H1 (cell line): Measurements from ENCODE around the gene POU6F2. TPM values are rescaled to one million over a fixed set of nuclear protein-coding genes. Genes with fewer than 3 reads are reported as not detected.

Source experiments
- CTCF ChIA-PET: fragments of 300-600 bp; sonication (Branson Sonifier 250); formaldehyde crosslinking; loops from one replicate; lab custom pipeline; 2021; ENCODE audit not compliant: partially characterized antibody; lab: Charles Lee
- POLR2A ChIA-PET: fragments of 300-600 bp; sonication (Branson Sonifier 250); formaldehyde crosslinking; loops from one replicate; lab custom pipeline; 2021; ENCODE audit warnings: inconsistent platforms; ENCODE audit not compliant: partially characterized antibody; lab: Charles Lee
- DNase-seq, 2 experiments: peaks; one replicate each; pipeline versions ENCODE4 v3.0.0 to v3.0.0-alpha.2; 2010 to 2022; ENCODE audit warnings: low spot score in 2 of 2, low read depth in 1 of 2, mixed read lengths in 1 of 2
- FAIRE-seq: peaks from 2 replicates; lab custom pipeline; 2011; peaks lifted over from hg19 to GRCh38; lab: Jason Lieb, UNC
- H2AFZ ChIP-seq: 2 replicates; pipeline ENCODE4 v1.8.1; 2012; ENCODE audit warnings: low read length, inconsistent platforms
- H2AK5ac ChIP-seq: 2 replicates; pipeline ENCODE4 v1.6.1; 2013; ENCODE audit warnings: low read depth, low read length
- H2BK120ac ChIP-seq: replicated peaks from 2 replicates; pipeline ENCODE3; 2013; ENCODE audit warnings: low read depth, low read length, inconsistent platforms
- H2BK12ac ChIP-seq: 2 replicates; pipeline ENCODE4 v1.6.1; 2013; ENCODE audit warnings: low read depth, low read length
- H2BK15ac ChIP-seq: 2 replicates; pipeline ENCODE4 v1.6.1; 2013; ENCODE audit warnings: low read length
- H2BK20ac ChIP-seq: 2 replicates; pipeline ENCODE4 v1.6.1; 2013; ENCODE audit warnings: low read length
- H2BK5ac ChIP-seq: 2 replicates; pipeline ENCODE4 v1.6.1; 2013; ENCODE audit warnings: low read depth, low read length
- H3K14ac ChIP-seq: 2 replicates; pipeline ENCODE4 v1.6.1; 2013; ENCODE audit warnings: inconsistent platforms; ENCODE audit not compliant: insufficient read length
- H3K18ac ChIP-seq: 2 replicates; pipeline ENCODE4 v1.6.1; 2013; ENCODE audit warnings: low read length; ENCODE audit errors: extremely low read depth
- H3K23ac ChIP-seq: 2 replicates; pipeline ENCODE4 v1.6.1; 2013; ENCODE audit warnings: inconsistent platforms; ENCODE audit not compliant: insufficient read length
- H3K23me2 ChIP-seq: 2 replicates; pipeline ENCODE4 v1.6.1; 2013; ENCODE audit warnings: low read depth, low read length
- H3K27ac ChIP-seq: 2 replicates; pipeline ENCODE4 v1.6.1; 2011; ENCODE audit warnings: low read depth, low read length, inconsistent platforms
- H3K27me3 ChIP-seq, 4 experiments: replicated peaks in 1 of 4; 1 replicate in 1 of 4; 2 replicates in 3 of 4; pipeline versions ENCODE4 v1.6.1 to v1.8.1; 2011 to 2013; ENCODE audit warnings: low read length in 3 of 4, mild to moderate bottlenecking in 3 of 4, inconsistent platforms in 2 of 4, mixed read lengths in 2 of 4, moderate library complexity in 1 of 4; ENCODE audit not compliant: control insufficient read depth in 3 of 4, insufficient read depth in 3 of 4; ENCODE audit errors: extremely low read depth in 1 of 4
- H3K36me3 ChIP-seq, 4 experiments: 2 replicates each; pipeline versions ENCODE4 v1.6.1 to v1.8.1; 2011 to 2013; ENCODE audit warnings: mild to moderate bottlenecking in 4 of 4, low read length in 3 of 4, moderate library complexity in 2 of 4, control low read depth in 1 of 4, inconsistent platforms in 1 of 4; ENCODE audit not compliant: insufficient read depth in 4 of 4, control insufficient read depth in 2 of 4
- H3K4ac ChIP-seq: replicated peaks from 2 replicates; pipeline ENCODE3; 2013; ENCODE audit warnings: low read length, low read depth, mixed read lengths, inconsistent platforms; ENCODE audit not compliant: insufficient read length
- H3K4me1 ChIP-seq, 4 experiments: replicated peaks in 1 of 4; 1 replicate in 1 of 4; 2 replicates in 3 of 4; pipeline versions ENCODE4 v1.6.1 to v1.8.1; 2011 to 2013; ENCODE audit warnings: low read length in 3 of 4, inconsistent platforms in 2 of 4, mixed read lengths in 1 of 4; ENCODE audit not compliant: insufficient read depth in 4 of 4, control insufficient read depth in 3 of 4
- H3K4me2 ChIP-seq, 2 experiments: 2 replicates each; pipeline versions ENCODE4 v1.6.1 to v1.8.1; 2011 to 2013; ENCODE audit warnings: low read depth in 2 of 2, low read length in 2 of 2, control low read depth in 1 of 2, inconsistent platforms in 1 of 2, mild to moderate bottlenecking in 1 of 2; ENCODE audit not compliant: insufficient read depth in 1 of 2
- H3K4me3 ChIP-seq, 4 experiments: fragments of 200-600, 300-600 bp in 1 of 4; sonication (generic), shearing (Covaris generic), sonication (Bioruptor Twin) in 1 of 4; 2 replicates each; pipeline versions ENCODE4 v1.5.1 to v1.8.1; 2011 to 2016; ENCODE audit warnings: low read length in 4 of 4, low read depth in 3 of 4, control low read depth in 2 of 4, inconsistent platforms in 2 of 4, mild to moderate bottlenecking in 2 of 4, mixed read lengths in 1 of 4, moderate library complexity in 1 of 4; ENCODE audit not compliant: insufficient read depth in 2 of 4; ENCODE audit errors: extremely low read depth in 1 of 4
- H3K56ac ChIP-seq: replicated peaks from 2 replicates; pipeline ENCODE3; 2013; ENCODE audit warnings: low read depth, mild to moderate bottlenecking, mixed read lengths, low read length, inconsistent platforms; ENCODE audit not compliant: insufficient read length
- H3K79me1 ChIP-seq: 2 replicates; pipeline ENCODE4 v1.6.1; 2013; ENCODE audit warnings: low read depth, low read length, control low read depth
- H3K79me2 ChIP-seq, 2 experiments: 2 replicates each; pipeline versions ENCODE4 v1.6.1 to v1.8.1; 2012 to 2013; ENCODE audit warnings: low read length in 2 of 2, mild to moderate bottlenecking in 2 of 2, inconsistent platforms in 1 of 2; ENCODE audit not compliant: insufficient read depth in 2 of 2, control insufficient read depth in 1 of 2
- H3K9ac ChIP-seq, 4 experiments: replicated peaks in 1 of 4; 1 replicate in 1 of 4; 2 replicates in 3 of 4; pipeline versions ENCODE4 v1.6.1 to v1.8.1; 2011 to 2013; ENCODE audit warnings: low read depth in 3 of 4, low read length in 3 of 4, control low read depth in 2 of 4, mild to moderate bottlenecking in 2 of 4, moderate library complexity in 2 of 4, inconsistent platforms in 1 of 4; ENCODE audit errors: extremely low read depth in 1 of 4
- H3K9me3 ChIP-seq, 2 experiments: 2 replicates each; pipeline versions ENCODE4 v1.6.1 to v1.8.1; 2012 to 2013; ENCODE audit warnings: mild to moderate bottlenecking in 2 of 2, moderate library complexity in 2 of 2, control low read depth in 1 of 2, inconsistent platforms in 1 of 2, low read depth in 1 of 2, low read length in 1 of 2, mixed read lengths in 1 of 2; ENCODE audit not compliant: insufficient read depth in 2 of 2
- H4K20me1 ChIP-seq, 2 experiments: replicated peaks in 1 of 2; 2 replicates each; pipeline versions ENCODE3 to v1.8.1; 2011 to 2013; ENCODE audit warnings: inconsistent platforms in 2 of 2, low read length in 2 of 2, mild to moderate bottlenecking in 1 of 2; ENCODE audit not compliant: insufficient read depth in 2 of 2, control insufficient read depth in 1 of 2
- H4K5ac ChIP-seq: 2 replicates; pipeline ENCODE4 v1.6.1; 2013; ENCODE audit warnings: low read length, low read depth, mixed read lengths, inconsistent platforms; ENCODE audit not compliant: insufficient read length
- H4K8ac ChIP-seq: 2 replicates; pipeline ENCODE4 v1.8.0; 2013; ENCODE audit warnings: mild to moderate bottlenecking, moderate library complexity, low read length, inconsistent platforms; ENCODE audit not compliant: insufficient read depth; ENCODE audit errors: extremely low read depth
- H4K91ac ChIP-seq: replicated peaks from 2 replicates; pipeline ENCODE3; 2013; ENCODE audit warnings: low read length, mixed read lengths, inconsistent platforms; ENCODE audit not compliant: insufficient read length
- BCL11A ChIP-seq, 2 experiments: IDR thresholded peaks; one replicate each; pipeline ENCODE4 v1.6.1; 2011; ENCODE audit warnings: low read depth in 2 of 2, low read length in 2 of 2, mild to moderate bottlenecking in 2 of 2
- GABPA ChIP-seq: IDR thresholded peaks from 2 replicates; pipeline ENCODE4 v1.6.1; 2011; ENCODE audit warnings: mild to moderate bottlenecking, low read length, moderate library complexity, borderline replicate concordance; ENCODE audit not compliant: insufficient read depth
- MAFK ChIP-seq: IDR thresholded peaks from 2 replicates; pipeline ENCODE4 v1.6.1; 2012; ENCODE audit warnings: low read depth, mild to moderate bottlenecking, improper control_type of control experiment, low read length
- POLR2A ChIP-seq, 2 experiments: IDR thresholded peaks; 1 replicate in 1 of 2; 2 replicates in 1 of 2; pipeline ENCODE4 v1.6.1; 2011; ENCODE audit warnings: low read depth in 2 of 2, low read length in 2 of 2, mild to moderate bottlenecking in 2 of 2; ENCODE audit errors: control extremely low read depth in 1 of 2
- POLR2AphosphoS5 ChIP-seq: IDR thresholded peaks from 2 replicates; pipeline ENCODE4 v1.6.1; 2011; ENCODE audit warnings: low read depth, low read length
- SRF ChIP-seq: IDR thresholded peaks from 2 replicates; pipeline ENCODE4 v1.6.1; 2011; ENCODE audit warnings: mild to moderate bottlenecking, low read depth, low read length, moderate library complexity
- ZNF274 ChIP-seq: IDR thresholded peaks from 2 replicates; pipeline ENCODE4 v1.7.0; 2012; ENCODE audit warnings: low read length, borderline replicate concordance; ENCODE audit errors: extremely low read depth
- WGBS, 2 experiments: shearing (Covaris generic) in 1 of 2; methylation state at CpG; one replicate each; pipeline versions ENCODE4 v1.1.6 to v1.1.7; 2013 to 2015; ENCODE audit warnings: low lambda C conversion rate in 2 of 2, mixed read lengths in 2 of 2, inconsistent platforms in 1 of 2, low coverage in 1 of 2, missing lambda C conversion rate in 1 of 2; ENCODE audit not compliant: insufficient replicate concordance in 2 of 2, insufficient coverage in 1 of 2, insufficient read length in 1 of 2; ENCODE audit errors: extremely low coverage in 1 of 2, missing lambda C conversion rate in 1 of 2; 5-methylcytosine and 5-hydroxymethylcytosine counted together
- polyA plus RNA-seq, 7 experiments: library from polyadenylated mRNA; depleted of rRNA in 3 of 7; stranded (reverse) in 5 of 7; unstranded in 2 of 7; fragments of >200 nt in 5 of 7; fragments of 200-250 nt in 2 of 7; gene quantifications; 1 replicate in 5 of 7; 2 replicates in 1 of 7; 4 replicates in 1 of 7; pipeline versions ENCODE4 v1.2.1 to v1.2.3, GENCODE V29; 2011 to 2013; ENCODE audit warnings: missing spikeins in 2 of 7, mixed read lengths in 2 of 7
- total RNA-seq: library from RNA; stranded (reverse); fragmentation: NEBNext Ultra II Directional; extraction: Animal tissue kit (Norgen Biotek cat#: 25700); gene quantifications from 2 replicates; pipeline ENCODE4 v1.2.1, GENCODE V29; 2021
- TF ChIP-seq, protein P1 (sequence below): IDR thresholded peaks from 2 replicates; pipeline ENCODE4 v1.6.1; 2012; ENCODE audit warnings: inconsistent platforms
- TF ChIP-seq, protein P2 (sequence below): IDR thresholded peaks from 2 replicates; pipeline ENCODE4 v1.6.1; 2011; ENCODE audit warnings: low read length, improper control_type of control experiment
- TF ChIP-seq, protein P3 (sequence below), 3 experiments: IDR thresholded peaks; 1 replicate in 2 of 3; 2 replicates in 1 of 3; pipeline versions ENCODE4 v1.5.1 to v1.6.1; 2011; ENCODE audit warnings: low read length in 3 of 3, mild to moderate bottlenecking in 3 of 3, inconsistent platforms in 2 of 3, low read depth in 1 of 3, moderate library complexity in 1 of 3; ENCODE audit not compliant: insufficient read depth in 1 of 3; ENCODE audit errors: control extremely low read depth in 1 of 3

Gene POU6F2
- total and polyA plus RNA-seq, 2 of the 8 experiments (the other 6 are each of a cell fraction or from before 2014, with no cell fraction given), result 1.1 to 2.0 TPM

DNA sequence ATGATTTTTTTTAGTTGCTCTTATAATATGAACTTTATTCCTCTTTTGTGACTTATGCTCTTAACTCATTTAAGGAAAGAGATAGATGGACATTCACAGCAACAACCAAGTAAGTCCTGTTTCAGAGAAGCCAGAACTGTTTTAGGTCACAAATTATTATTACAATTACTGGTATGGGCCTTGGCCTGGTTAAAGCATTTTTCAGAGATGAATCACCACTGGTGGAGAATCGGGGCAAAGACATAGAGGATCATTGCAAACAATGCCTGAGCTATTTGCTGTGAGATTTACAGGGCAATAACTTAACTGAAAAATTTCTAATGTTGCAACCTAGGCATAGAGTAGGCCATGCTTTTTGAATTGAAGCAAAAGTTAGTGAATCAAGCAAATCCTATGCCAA, 450.5 kb downstream of the POU6F2 start:
- DNase-seq (no peak), FAIRE-seq (no peak)
- Histone ChIP-seq H3K14ac (no peak overlapping the region), H3K27me3 (no peaks in the 10 kb centered on the region), H2AFZ (no peak overlapping the region), H3K4me2 (no peak overlapping the region), H3K9me3 (no peaks in the 10 kb centered on the region), H2BK20ac (no peak overlapping the region), H3K56ac (no peak overlapping the region), H3K79me1 (no peaks in the 10 kb centered on the region), H3K4me1 (peaks cover 0 to 8% (median 1%) of the 10 kb centered on the region in 4 experiments; a peak in 5 of 7 replicates), H3K27ac (no peak overlapping the region), H2BK5ac (no peak overlapping the region), H3K79me2 (no peaks in the 10 kb centered on the region), H3K36me3 (no peaks in the 10 kb centered on the region), H2AK5ac (no peak overlapping the region), H4K8ac (no peak overlapping the region), H3K18ac (no peak overlapping the region), H3K9ac (no peak overlapping the region), H3K23ac (no peak overlapping the region), H2BK120ac (no peak overlapping the region), H2BK12ac (no peak overlapping the region), H4K20me1 (no peaks in the 10 kb centered on the region), H4K5ac (no peak overlapping the region), H2BK15ac (no peak overlapping the region), H4K91ac (no peak overlapping the region), H3K23me2 (no peaks in the 10 kb centered on the region), H3K4me3 (no peak overlapping the region), H3K4ac (no peak overlapping the region)
- 86% methylated on average over 1 of the region's 1 CpG; no CpG with 5 or more reads in 1 of the 2 experiments for WGBS, 2 experiments
- POLR2A ChIA-PET, result no interaction called here
- CTCF ChIA-PET, result interaction anchor here (3.3 kb wide), 1 partner anchor 26 kb away, joined by 11 read pairs; no protein-coding TSS in a partner anchor
- TF ChIP-seq ZNF274 (no peak), POLR2AphosphoS5 (no peak), SRF (no peak), BCL11A (IDR thresholded peaks at IDR 0.05; ENCODE audit: low read depth in 2 of 2, low read length in 2 of 2) (no peak), MAFK (no peak), GABPA (no peak), POLR2A (IDR thresholded peaks at IDR 0.05; ENCODE audit: control extremely low read depth in 1 of 2, low read depth in 2 of 2, low read length in 2 of 2) (no peak)
- TF ChIP-seq, protein P1, sequence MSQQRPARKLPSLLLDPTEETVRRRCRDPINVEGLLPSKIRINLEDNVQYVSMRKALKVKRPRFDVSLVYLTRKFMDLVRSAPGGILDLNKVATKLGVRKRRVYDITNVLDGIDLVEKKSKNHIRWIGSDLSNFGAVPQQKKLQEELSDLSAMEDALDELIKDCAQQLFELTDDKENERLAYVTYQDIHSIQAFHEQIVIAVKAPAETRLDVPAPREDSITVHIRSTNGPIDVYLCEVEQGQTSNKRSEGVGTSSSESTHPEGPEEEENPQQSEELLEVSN, result no peak
- TF ChIP-seq, protein P2, sequence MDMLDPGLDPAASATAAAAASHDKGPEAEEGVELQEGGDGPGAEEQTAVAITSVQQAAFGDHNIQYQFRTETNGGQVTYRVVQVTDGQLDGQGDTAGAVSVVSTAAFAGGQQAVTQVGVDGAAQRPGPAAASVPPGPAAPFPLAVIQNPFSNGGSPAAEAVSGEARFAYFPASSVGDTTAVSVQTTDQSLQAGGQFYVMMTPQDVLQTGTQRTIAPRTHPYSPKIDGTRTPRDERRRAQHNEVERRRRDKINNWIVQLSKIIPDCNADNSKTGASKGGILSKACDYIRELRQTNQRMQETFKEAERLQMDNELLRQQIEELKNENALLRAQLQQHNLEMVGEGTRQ, result no peak
- TF ChIP-seq, protein P3, sequence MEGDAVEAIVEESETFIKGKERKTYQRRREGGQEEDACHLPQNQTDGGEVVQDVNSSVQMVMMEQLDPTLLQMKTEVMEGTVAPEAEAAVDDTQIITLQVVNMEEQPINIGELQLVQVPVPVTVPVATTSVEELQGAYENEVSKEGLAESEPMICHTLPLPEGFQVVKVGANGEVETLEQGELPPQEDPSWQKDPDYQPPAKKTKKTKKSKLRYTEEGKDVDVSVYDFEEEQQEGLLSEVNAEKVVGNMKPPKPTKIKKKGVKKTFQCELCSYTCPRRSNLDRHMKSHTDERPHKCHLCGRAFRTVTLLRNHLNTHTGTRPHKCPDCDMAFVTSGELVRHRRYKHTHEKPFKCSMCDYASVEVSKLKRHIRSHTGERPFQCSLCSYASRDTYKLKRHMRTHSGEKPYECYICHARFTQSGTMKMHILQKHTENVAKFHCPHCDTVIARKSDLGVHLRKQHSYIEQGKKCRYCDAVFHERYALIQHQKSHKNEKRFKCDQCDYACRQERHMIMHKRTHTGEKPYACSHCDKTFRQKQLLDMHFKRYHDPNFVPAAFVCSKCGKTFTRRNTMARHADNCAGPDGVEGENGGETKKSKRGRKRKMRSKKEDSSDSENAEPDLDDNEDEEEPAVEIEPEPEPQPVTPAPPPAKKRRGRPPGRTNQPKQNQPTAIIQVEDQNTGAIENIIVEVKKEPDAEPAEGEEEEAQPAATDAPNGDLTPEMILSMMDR (IDR thresholded peaks at IDR 0.05; ENCODE audit: control extremely low read depth in 1 of 3, insufficient read depth in 1 of 3, low read depth in 1 of 3, low read length in 3 of 3), result no peak
